GM18519 (cell line): ENCODE measurements around the gene STK39.

Source experiments
- ATAC-seq: cut with Tn5 transposase; IDR thresholded peaks from one replicate; pipeline ENCODE4 v1.9.1; 2021; ENCODE audit warnings: mild to moderate bottlenecking, moderate library complexity; ENCODE audit not compliant: unreplicated experiment, low FRiP score

Gene STK39

DNA sequence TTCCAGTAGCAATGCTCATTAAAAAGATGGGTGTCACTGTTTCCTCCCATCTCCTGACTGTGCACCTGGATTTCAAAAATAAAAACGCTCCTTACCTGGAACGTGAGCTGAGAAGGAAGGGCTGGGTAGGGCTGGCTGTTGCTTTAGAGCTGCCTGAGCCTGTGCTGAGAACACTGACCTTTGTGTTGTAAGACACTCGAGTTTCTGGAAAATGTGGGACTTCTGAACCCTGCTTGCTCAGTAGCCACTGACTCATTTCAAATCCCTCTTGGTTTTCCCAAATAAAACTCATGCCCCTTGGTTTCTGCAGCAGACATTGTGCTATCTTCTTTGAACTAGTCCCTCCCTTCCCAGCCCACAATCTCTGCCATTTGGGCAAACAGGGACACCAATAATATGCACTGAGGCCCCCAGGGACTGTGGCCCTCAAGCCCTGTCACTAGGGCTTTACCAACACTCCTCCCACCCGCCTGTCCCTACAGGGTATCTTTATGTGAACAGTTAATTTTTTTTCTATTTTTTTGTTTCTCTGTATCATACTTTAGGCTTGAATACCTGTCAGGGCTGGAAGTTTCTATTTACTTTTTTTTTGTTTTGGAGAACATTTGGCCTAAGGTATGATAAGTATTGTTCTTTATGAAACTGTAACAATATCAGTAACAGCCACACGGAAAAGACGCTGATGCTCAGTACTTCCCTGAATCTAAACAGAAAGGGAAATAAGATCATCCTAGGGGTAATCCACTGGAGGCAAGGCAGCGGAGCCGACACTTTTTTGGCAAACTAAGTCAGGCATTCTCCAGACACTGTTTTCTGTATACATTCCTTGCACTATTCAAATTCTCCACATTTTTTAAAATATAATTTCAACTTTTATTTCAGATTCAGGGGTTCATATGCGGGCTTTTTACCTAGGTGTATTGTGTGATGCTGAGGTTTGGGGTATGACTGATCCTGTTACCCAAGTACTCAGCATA, 280.2 kb downstream of the STK39 start:
- ATAC-seq = no peak

DNA sequence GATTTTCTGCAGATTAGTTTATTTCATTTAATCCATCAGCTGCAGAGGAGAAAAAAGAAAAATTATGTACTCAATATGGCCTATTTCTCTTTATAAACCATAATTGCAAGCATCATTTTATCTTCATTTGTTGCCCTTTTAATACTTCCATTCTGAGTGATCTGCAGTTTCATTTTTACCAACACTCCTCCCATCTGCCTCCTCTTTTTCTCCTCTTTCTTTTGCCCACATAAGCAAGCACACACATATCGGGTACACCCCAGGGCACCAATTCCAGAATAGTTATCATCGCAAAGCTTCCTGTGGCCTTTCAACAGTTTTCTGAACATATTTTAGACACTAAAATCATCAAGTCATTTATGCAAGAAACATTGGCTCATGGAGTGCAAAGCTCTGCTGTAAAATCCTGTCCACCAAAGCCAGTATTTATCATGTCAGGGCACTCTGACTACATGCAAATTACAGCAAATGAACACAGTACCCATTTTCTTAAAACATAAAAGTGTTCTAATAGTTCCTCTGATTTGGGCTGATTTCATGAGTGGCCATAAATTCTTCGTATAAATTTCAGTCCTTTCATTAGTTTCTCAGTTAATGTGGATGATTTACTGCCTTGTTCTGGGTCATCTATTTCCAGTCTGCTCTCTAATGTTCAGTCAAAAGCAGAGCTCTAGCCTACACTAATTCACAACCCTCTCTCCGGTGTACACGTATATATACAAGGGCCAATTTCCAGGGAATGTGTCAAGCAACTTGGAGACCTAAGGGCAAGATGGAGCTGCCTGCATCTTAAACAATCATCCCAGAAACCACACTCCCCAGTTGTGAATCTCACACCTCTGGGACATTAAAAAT, 281.3 kb downstream of the STK39 start:
- no peak for ATAC-seq

DNA sequence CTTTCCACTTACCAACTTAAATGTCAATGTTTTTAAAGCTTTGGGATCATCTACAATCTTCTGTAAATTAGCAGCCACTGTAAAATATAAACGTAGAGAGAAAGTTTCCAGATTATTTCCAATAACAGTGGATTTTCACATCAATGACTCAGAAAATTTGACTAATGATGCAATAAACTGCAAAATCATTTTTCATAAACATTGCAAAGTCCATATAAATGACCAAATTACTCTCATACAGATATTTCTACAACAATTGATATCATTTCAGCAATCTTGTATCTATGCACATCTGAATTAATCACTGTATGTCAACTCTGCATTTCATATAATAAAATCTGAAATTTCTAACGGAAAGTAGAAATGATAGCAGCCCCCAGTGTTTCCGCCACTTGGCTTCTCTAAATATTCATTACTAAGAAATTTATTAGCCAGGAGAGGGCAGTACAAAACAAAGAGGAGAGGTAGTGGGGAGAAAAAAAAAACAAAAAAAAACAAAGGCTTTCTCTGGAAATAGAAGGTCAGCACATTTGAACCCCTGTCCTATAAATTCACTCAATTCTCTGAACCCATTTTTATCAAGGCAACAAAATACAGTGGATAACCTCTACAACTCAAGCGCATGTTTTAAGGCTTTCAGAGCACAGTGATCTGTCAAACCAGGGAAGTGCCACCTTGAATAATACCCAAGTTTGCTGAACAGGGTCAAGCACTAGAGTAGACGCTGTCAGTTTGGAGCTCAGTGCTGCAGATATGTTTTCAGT, 282.6 kb downstream of the STK39 start:
- ATAC-seq = no peak

DNA sequence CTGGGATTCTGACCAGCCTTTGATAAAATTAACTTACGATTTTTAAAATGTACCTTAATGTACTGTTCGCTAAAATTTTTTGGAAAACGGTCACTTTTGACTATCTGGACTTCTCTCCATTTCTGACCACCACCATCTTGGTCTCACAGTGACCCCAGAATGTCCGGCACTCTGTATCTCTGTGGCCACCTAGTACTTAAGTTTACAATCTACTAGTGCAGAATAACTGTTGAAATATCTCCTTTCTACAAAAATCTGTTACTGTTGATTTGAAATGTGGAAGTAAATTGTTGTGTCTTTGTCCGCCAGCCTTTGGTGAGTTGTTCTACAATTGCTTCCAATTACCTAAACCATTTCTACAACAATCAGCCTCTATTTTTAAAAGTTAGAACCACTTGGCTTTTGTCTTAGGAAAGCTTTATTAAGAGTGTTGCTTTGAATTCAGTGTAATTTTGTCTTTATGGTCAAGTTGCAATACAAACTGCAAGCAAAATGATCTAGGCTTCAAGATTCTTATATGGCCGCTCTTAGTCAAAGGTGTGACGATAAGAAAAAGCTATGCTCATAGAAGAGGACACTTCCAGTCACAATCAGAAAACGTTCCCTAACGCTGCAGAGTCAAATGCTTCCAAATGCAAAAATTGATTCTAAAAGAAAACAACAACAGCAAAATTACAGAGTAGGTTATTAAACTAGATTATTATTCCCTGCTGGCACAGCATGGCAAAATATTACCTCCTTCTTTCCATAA, 283.3 kb downstream of the STK39 start:
- ATAC-seq = no peak

DNA sequence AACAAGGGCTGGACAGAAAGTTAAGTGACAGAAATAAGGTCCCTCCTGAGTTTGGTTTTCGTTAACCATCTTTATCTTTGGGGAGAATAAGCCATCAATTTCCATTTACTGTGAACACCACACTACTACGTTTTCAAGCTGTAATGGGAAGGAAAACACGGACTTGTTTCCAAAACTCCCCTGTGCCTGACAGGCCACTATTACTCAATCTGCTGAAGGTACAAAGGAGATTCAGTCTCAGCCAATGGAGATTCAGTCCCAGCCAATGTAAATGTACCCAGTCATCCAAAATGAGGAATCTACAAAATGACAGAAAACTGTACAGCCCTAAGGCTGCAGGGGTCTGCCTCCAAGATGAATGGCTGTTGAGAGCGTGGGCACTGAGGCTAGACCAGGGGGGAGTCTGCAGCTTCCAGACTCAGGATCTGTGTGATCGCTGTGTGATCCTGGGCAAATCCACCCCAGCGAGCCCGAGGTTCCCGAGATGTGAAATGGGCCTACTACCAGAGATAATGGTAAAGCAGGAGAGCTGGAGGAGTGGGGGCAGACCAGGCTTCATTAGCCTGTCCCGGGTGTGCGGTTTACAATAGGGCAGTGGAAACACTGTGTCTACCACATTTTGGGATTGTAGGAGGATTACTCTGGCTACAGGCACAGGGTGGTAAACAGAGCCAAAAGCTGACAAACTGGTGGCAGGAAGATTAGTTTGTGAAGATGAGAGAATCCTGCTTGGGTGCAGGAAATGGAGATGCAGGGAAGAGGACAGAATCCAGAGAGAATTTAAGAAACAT, 284.8 kb downstream of the STK39 start:
- no peak for ATAC-seq

DNA sequence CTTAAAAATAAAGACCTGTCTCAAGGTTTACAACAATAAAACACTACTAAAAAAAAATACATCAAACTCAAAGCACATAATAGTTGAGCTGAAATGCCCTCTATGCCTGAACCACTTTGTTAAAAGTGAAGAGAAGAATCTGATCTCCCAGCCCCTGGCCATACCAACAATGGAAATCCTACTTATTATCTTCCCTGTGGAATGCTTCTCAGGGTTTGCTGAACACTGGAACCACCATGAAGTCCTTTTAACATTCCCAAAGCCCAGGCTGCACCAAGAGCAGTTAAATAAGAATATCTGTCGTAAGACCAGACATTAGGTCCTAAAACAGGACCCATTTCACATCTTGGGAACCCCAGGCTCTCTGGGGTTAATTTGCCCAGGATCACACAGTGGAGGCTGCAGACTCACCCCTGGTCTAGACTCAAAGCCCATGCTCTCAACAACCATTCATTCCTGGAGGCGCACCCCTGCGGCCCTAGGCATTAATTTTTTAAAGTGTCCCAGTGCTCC, 285.8 kb downstream of the STK39 start:
- ATAC-seq = no peak

DNA sequence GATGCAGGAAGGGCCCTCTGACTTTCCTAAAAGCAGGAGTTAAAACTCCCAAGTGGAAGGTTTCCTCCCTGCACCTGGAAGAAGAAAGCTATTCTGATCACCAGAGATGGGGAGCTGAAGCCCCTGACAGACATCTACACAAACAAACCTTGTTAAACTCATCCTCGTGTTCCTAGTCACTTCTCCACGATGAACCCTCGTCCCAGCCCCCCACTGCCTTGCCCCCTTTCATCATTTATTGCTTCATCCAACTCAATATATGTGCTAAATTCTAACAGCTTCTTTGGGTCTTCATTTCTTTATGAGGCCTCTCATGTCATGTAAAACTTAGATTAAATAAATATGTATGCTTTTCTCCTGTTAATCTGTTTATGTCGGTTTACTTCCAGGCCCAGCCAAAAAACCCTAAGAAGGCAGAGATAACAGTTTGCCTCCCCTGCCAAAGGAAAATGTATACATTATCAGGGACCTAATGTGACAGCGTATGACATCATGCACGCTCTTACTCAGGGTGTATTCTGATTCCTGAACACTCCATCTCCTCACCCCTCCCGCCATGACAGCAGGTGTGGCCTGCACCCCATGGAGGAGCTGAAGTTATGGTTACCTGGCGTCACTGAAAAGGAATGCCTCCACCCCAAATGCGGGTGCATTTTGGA, 287.2 kb downstream of the STK39 start:
- no peak for ATAC-seq

DNA sequence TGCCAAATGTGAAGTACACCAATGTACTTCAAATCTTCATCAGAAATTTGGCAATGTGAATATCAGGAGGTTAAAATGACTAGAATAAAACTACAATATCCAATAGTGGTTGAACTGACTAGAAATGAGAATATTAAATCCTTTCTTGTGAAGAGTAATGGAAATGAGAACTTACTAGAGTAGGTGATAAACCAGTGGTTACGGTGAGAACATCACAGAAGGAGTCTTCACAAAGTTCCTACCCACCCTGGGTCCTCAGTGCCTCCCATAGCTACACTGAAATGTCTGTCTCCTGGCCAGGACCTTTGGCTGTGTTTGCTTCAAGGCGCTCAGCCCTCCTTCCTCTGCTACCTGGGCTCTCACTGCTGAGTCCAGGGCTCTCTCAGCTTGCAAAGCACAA, 289.7 kb downstream of the STK39 start:
- no peak for ATAC-seq

DNA sequence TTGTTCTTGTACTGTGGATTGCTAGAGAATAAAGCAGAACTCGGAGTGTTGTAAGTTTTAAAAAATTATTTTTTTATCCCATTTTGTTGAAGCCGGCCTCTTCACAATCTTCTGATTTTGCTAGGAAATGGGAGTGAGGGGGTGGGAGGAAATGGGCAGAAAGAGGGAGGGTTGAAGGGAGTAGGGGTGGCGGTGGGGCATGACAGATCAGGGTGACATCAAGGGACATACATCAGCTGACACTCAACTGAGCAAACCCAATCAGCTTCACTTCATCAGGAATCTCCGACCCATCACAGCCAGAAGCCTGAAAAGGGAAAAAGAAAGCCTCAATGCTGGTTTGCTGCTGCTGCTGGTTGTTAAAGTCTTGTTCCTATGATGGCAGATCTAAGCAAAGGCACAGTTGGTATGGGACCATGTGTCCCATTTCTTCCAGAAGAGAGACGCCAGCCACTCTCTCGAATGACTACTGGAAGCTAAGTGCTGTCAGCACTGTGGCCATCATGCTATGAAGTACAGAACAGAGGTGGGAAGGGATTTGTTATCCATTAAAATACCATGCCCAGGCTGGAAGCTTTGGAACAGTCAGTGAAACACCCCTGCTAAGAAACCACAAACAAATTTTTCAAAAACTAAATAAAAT, 292.0 kb downstream of the STK39 start:
- no peak for ATAC-seq

DNA sequence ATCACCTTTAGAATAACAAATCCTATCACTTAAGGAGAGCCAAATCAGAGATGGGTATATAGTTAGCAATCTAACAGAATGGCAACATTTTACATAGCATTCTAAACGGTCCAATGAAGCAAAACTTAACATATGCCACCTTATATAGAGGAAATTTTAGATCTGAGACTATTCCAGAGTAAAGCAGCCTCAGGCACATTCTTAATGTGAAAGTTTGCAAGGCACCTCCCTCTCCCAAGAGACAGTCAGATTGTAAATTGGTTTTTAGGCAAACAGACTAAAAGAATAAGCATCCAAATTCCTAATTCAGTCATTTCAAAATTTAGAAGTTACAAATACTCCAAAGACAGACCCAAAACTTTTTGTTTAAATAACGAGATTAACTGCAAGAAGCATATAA, 292.9 kb downstream of the STK39 start:
- no peak for ATAC-seq

DNA sequence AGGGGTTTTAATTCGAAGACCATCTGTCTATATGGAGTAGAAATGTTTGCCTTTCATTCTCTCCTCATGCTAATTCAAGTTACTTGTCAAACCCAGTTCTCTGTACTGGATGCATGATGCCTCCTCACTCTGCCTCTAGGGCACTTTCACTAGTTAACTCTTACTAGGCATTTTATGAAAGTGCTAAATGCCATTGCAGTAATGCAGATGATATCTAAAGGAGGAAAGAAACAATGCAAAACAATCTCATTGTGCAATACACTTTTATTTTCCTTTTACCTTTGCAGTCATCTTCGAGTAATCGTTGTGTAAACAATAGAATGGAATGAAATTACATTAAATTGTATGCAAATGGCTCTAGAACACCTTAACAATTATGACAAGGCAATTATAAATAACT, 293.6 kb downstream of the STK39 start:
- no peak for ATAC-seq

DNA sequence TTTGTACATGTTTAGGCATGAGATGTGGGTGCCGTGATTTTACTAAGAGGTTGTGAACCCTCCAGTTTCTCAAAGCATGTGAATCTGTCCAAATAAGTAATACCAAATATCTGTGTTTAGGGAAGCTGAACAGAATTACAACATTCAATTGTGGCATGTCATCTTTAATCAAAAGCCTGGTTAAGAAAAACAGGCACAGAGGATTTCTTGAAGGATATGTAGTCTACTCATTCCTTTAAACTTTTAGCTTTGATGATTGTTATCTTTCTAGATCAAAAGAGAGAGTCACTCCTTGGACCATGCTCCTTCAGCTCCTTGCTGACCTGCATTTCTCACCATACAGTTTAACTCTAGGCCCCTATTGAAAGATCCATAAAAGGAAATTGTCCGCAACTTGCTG, 296.8 kb downstream of the STK39 start:
- no peak for ATAC-seq

DNA sequence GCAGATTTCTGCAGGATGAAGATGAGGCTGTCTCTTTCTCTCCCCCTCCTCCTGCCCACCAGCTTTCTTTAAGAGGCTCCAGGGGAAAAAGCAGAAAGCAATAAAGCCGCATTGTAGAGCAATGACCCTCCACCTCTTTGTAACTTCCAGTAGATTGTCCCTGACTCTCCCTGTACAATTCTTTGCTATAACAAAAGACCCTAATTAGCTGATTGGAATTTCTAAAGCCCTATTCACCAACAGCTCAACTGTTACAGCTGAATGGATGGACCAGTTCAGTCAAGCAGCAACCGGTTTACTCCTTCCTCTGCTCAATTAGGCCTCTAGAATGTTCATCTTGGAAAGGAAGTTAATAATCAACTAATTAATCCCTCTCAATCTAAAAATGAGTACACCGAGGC, 301.0 kb downstream of the STK39 start:
- no peak for ATAC-seq

DNA sequence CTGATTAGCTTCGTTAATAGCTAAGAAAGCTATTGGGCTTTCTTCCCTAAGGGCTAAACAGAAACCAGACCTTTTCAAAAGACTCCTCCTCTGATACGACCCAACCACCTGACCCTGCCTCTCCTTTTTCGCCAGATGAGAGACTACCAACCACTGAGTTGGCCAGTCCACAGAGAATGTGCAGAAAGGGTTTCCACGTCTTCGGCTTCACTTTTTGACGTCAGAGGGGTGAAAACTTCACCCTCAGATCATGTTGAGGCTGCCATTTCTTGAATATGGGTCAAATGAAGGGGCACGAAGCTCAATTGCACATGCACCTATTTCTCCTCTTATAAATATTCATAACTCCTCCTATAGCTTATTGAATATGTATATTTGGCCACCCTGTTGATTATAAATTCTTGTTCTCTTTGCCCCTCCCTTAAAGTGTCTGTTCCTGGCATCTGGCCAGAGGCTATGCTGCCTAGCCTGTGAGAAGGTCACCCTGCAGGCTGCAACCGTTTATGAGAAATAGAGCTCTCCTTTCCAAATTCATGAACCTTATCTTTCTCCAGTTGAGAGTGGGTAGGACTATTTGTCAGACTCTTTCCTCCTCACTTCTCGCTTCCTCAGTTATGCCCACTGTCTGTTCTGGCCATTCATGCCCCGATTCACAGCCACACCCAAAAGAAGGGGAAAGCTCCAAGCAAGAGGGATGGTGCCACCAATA, 301.6 kb downstream of the STK39 start:
- ATAC-seq = no peak

DNA sequence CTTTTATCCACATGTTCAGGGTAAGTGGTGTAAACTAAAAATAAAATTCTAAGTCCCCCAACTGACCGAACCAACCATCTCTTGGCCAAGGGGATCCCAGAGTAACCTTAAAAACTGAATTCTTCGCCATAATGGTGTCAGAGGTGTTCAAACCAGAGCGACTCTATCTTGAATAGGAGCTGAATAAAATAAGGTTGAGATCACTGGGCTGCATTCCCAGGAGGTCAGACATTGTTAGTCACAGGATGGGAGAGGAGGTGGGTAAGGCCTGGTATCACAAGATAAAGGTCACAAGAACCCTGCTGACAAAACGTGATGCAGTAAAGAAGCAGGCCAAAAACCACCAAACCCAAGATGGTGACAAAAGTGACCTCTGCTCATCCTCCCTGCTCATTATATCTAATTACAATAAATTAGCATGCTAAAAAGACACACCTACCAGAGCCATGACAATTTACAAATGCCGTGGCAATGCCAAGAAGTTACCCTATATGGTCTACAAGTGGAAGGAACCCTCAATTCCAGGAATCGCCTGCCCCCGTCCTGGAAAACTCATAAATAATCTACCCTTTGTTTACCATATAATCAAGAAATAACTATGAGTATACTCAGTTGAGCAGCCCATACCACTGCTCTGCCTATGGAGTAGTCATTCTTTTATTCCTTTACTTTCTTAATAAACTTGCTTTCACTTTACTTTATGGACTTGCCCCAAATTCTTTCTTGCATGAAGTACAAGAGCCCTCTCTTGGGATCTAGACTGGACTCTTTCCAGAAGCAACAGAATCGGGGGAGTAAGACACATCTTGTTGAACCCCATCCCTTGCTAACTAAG, 302.4 kb downstream of the STK39 start:
- no peak for ATAC-seq

DNA sequence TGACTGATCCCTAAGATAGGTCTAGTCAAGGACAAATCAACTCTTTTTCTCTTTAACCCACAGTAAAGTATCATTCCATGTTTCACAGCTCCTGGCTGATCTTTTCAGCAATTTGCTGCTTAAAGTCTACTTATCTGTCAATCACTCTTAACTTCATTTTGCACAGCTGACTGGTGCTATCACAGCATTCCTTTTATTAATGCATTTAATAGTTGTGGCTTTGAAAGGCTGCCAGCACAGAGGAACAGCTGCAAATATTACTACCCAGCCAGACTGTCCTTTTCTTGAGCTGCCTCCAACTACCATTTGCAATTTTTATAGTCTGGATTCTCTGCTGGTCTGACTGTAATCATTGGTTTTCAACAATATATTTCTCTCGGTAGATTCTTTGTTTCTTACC, 303.5 kb downstream of the STK39 start:
- ATAC-seq = no peak

DNA sequence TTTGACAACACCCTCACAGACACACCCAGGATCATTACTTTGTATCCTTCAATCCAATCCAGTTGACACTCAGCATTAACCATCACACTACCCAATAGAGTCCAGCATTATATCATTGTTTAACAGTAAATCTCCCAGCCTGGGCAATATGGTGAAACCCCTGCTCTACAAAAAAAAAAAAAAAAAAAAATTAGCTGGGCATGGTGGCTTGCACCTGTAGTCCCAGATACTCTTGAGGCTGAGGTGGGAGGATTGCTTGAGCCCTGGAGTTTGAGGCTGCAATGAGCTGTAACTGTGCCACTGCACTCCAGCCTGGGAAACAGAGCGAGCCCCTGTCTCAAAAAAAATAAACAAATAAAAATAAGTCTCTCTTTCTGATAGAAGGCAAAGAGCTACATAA, 304.0 kb downstream of the STK39 start:
- no peak for ATAC-seq
